GM19351 (cell line): Measurements from ENCODE around the gene RCOR1.
"Not testable (repeated sequence)": the region's sequence is repeated elsewhere in the genome, so short reads cannot be mapped to it uniquely, and the experiment has no call there.

Experiments
- ATAC-seq: cut with Tn5 transposase; IDR thresholded peaks from one replicate; pipeline ENCODE4 v1.9.1; 2021; ENCODE audit warnings: mild to moderate bottlenecking, moderate library complexity; ENCODE audit not compliant: unreplicated experiment

Gene RCOR1

DNA sequence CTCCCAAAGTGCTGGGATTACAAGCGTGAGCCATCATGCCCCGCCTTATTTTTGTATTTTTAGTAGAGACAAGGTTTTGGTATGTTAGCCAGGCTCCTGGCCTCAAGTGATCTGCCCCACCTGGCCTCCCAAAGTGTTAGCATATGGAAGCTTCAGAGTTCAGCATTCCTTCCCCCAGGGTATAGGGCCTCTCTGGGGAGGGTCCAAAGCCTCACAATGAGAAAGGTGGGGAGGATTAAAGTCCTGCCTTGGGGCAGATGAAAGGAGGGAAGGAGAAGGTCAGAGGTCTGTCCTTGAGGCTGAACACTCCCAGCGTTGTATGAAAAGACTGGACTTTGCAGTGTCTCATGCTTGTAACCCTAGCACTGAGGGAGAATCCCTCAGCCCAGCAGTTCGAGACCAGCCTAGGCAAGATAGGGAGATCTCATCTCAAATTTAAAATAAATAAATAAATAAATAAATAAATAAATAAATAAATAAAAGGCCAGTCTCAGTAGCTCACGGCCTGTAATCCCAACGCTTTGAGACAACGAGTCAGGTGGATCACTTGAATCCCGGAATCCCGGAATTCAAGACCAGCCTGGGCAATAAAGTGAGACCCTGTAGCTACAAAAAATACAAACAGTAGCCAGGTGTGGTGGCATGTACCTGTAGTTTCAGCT is 22.0 kb upstream of the RCOR1 start:
- ATAC-seq, result no peak

DNA sequence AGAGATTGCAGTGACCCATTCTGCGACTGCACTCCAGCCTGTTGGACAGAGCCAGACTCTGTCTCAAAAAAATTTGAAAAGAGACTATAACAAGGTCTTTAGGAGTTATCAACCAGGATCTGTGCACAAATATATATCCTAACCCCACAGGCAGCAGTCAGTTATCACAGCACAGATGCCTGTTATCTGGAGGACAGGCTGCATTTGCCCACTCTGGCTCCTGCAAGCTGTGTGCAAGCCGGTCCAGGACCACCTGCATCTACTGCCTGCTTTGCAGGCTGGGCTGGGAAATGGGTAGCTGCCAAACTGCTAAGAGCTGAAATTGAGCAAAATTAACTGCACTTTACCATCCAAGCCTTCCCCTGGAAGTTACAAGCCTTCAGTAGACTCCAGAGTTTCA is 21.4 kb upstream of the RCOR1 start:
- ATAC-seq, result no peak

DNA sequence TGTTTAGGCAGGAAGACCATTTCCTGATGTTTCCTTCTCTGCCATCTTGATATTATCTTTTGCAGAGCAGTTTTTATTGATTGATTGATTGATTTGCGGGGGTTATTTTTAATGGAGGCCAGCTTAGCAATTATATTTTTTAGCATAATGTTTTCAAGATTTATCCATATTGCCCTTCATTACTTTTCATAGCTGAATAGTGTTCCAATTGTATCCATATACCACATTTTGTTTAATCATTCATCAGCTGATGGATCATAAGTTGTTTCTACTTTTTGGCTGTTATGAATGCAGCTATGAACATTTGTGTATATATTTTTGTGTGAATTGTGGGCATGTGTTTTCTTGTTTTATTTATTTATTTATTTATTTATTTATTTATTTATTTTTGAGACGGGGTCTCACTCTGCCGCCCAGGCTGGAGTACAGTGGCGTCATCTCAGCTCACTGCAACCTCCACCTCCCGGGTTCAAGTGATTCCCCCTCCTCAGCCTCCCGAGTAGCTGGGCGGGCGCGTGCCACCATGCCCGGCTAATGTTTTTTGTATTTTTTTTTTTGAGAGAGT is 20.9 kb upstream of the RCOR1 start:
- no peak for ATAC-seq

DNA sequence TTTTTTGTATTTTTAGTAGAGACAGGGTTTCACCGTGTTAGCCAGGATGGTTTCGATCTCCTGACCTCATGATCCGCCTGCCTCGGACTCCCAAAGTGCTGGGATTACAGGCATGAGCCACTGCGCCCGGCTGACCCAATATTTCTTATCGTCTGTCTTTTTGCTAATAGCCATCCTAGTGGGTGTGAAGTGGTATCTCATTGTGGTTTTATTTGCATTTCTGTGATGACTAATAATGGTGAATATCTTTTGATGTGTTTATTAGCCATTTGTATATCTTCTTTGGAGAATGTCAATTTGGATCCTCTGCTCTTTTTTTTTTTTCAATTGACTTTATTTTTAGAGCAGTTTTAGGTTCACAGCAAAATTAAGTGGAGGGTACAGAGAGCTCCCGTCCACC is 19.3 kb upstream of the RCOR1 start:
- not testable (repeated sequence) for ATAC-seq

DNA sequence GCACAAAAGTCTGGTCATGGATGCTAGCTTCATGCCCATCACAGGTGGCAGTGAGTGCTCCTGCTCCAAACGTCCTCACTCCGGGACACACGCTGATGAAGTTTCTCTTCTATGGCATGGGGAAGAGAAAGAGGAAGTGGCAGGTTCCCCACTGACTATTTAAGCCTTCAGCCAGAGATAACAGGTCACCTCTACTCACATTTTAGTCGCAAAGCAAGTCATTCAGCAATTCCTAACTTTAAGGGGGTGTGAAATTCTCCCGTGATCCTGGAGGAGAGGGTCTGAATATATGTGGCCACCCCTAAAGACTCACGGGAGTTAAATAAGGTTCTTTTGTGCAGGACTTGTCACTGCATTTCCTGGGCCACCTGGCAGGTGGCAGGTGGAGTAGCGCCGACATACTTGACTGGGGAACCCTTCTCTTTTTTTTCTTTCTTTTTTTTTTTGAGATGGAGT is 18.8 kb upstream of the RCOR1 start:
- no peak for ATAC-seq

DNA sequence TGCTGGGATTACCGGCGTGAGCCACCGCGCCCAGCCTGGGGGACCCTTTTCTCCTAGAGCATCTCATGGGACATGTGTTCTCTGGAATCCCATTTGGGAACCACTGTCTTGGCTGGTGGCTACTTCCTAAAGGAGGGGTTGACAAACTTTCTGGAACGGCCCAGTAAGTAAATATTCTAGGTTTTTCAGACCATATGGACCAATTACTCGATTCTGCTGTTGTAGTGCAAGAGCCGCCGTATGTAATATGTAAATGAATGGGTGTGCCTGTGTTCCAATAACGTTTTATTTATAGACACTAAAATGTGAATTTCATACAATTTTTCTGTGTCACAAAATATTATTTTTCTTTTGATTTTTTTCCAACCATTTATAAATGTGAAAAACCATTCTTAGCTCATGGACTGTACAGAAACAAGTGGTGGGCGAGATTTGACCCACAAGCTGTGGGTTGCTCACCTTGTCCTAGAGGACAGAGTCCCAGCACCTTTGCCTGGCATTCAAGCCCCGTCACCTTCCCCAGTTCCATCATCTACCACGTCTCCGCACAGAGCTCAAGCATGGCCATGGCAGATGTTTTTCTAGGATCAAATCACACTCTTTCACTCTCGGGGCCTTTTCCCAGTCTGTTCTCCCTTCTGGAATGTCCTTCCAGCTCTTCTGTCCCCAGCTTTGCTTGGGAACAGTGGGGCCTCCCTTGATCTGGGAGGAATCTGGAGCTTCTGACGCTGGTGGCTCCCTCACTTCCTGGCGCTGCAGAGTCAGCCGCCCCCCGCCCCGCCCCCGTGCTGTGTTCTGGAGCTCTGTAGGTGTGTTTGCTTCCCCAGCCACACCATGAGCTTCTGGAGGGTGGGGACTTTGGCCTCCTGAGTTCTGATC is 17.9 kb upstream of the RCOR1 start:
- no peak for ATAC-seq

DNA sequence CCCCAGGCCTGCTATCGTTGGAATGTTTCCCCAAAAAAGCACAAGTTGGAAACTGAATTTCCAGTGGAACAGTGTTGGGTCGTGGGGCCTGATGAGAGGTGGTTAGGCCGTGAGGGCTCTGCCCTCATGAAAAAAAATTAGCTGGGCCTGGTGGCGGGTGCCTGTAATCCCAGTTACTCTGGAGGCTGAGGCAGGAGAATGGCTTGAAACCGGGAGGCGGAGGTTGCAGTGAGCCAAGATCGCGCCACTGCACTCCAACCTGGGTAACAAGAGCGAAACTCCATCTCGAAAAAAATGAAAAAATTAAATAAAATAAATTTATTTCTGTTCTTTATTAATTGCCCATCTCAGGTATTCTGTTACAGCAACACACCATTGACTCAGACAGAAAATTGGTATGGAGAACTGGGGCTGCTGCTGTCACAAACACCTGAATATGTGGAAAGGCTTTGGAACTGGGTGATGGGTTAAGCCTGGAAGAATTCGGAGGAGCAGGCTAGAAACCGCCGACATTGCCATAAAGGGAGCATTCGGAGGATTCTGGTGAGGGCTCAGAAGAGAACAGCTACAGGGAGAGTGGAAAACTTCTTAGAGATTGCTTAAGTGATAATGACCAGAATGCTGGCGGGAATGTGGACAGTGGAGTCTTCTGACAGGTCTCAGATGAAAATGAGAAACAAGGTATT is 17.1 kb upstream of the RCOR1 start:
- ATAC-seq, result no peak

DNA sequence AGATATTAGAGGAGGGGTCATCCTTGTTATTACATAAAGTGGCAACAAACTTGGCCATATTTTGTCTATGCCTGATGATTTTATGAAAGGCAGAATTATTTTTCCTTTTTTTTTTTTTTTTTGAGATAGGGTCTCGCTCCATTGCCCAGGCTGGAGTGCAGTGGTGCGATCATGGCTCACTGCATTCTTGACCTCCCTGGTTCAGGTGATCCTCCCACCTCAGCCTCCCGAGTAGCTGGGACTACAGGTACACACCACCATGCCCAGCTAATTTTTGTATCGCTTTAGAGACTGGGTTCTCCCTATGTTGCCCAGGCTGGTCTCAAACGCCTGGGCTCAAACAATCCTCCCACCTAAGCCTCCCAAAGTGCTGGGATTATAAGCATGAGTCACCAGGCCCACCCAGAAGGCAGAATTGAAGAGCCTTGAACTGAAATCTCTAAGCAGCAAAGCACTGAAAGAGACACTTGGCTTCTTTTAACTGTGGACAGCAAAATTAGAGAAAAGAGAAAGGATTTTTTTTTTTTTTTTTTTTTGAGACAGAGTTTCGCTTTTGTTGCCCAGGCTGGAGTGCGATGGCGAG is 16.5 kb upstream of the RCOR1 start:
- not testable (repeated sequence) for ATAC-seq

DNA sequence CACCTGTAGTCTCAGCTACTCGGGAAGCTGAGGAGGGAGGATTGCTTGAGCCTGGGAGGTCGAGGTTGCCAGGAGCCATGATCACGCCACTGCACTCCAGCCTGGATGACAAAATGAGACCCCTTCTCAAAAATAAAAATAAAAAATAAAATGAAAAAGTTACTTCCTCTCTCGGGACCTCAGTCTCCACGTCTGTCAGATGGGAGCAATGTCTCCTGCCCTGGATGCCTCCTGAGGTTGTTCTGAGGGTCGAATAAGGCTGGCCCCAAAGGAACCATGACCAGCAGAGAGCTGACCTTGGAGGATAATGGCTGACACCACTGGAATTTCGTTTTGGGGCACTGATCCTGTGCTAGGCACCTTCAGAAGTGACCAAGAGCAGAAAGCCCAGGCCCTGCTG is 13.6 kb upstream of the RCOR1 start:
- ATAC-seq, result no peak

DNA sequence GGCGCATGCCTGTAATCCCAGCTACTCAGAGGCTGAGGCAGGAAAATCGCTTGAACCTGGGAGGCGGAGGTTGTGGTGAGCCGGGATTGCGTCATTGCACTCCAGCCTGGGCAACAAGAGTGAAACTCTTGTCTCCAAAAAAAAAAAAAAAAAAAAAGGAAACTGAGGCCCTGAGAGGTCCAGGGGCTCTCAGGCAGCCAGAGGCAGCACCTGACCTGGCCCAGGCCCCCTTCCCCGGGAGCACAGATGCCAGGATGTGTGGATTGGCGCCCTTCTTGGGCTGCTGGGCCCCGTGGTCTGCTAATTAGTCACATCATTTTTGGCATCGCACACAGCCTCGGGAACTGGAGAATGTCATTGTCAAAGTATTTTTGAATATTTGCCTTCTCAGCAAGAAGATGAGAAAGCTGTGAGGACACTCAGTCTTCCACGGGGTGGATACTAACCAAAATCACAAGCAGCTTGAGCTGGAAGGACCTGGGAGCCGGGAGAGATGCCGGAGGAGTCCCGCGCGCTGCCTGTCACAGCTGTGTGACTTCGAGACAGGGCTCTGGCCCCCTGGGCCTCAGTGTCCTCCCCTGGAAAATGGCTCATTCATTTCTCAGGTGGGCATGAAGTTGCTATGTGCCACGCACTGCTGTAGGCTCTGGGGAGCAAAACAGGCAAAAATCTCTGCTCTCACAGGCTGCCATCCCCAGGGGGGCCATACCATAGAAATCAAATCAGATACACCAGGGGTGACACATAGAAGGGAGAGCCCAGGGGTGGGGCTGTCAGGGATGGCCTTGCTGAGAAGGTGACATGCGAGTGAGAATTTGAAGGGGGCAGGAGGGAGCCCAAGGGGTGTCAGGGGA is 12.5 kb upstream of the RCOR1 start:
- no peak for ATAC-seq

DNA sequence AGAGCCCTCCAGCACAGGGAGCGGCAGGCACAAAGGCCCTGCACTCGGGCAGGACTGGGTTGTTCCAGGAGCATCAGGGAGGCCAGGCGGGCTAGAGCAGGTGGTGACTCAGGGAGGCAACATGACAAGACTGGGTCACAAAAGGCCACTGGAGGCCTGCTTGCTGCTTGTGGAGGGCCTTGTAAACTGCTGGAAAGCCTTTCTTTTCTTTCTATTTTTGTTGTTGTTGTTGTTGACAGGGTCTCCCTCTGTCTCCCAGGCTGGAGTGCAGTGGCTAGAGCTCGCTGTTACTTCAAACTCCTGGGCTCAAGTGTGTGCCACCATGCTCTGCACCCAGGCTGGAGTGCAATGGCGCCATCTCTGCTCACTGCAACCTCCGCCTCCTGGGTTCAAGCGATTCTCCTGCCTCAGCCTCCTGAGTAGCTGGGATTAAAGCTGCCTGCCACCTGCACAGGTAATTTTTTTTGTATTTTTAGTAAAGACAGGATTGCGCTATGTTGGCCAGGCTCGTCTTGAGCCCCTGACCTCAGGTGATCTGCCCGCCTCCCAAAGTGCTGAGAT is 11.8 kb upstream of the RCOR1 start:
- ATAC-seq, result no peak

DNA sequence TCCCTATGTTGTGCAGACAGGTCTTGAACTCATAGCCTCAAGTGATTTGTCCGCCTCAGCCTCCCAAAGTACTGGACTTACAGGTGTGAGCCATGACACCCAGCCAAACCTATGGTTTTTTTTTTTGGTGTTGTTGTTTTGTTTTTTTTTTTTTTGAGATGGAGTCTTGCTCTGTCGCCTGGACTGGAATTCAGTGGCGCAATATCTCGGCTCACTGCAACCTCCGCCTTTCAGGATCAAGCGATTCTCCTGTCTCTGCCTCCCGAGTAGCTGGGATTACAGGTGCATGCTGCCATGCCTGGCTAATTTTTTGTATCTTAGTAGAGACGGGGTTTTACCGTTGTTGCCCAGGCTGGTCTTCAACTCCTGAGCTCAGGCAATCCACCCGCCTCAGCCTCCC is 11.3 kb upstream of the RCOR1 start:
- ATAC-seq, result no peak

DNA sequence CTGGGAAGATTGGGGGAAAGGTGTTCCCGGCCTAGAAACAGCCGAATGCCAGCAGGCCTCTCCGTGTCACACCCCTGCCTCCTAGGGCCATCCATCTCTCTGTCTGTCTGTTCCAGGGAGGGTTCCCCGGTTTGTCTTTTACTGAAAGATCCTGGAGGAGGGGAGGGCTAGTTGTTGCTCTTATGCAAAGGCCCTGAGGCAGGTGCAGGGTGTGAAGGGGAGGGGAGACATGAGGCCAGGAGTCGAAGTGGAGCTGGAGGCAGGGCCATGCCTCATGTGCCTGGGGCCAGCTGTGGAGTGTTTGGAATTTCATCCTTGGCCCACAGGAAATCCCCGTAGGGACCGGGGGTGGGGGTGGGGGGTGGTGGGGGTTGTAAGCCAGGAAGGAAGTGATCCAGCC is 8.7 kb upstream of the RCOR1 start:
- ATAC-seq, result no peak

DNA sequence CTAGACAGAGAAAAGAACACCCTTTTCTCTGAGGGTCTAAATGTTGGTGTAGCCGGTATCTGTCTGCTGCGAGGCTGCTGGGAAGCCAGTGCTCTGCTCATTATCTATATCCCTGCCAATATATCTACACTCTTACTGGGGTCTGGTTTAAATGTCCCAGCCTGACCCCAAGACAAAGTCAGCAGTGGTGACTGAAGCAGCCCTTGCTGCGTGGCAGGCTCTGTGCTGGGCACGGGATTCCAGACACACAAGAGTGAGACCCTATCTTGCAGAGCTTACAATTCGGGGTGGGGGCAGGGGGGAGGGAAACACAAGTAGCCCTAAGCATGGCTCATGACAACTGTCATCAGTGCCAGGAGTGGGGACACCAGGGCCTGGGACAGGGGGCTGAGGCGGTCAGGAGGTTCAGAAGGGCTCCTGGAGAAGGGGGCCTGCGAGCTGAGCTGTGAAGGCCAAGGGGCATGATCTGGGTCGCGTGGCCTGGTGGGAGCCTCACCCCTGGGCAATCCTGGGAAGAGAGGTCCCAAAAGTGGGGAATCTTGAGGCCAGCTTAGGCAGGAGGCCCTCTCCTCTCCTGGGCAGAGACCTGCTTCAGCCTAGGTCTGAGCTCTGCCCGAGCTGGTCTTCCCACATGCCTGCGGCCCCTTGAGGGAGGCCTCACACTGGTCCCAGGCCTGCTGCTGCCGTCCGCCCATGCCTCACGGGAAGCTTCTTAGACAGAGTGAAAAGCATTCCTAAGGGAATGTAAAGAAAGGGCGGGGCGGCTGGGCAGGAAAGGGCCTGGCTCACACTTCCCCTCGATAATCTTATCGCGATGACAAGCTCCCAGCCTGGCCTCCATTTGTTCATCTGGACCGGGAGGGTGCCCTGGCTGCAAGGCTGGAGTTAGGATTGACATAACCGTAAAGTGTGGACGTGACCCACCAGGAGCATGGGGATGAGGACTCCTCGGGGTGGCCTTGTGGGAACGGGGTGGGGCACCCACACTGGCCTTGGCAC is 7.3 kb upstream of the RCOR1 start:
- no peak for ATAC-seq

DNA sequence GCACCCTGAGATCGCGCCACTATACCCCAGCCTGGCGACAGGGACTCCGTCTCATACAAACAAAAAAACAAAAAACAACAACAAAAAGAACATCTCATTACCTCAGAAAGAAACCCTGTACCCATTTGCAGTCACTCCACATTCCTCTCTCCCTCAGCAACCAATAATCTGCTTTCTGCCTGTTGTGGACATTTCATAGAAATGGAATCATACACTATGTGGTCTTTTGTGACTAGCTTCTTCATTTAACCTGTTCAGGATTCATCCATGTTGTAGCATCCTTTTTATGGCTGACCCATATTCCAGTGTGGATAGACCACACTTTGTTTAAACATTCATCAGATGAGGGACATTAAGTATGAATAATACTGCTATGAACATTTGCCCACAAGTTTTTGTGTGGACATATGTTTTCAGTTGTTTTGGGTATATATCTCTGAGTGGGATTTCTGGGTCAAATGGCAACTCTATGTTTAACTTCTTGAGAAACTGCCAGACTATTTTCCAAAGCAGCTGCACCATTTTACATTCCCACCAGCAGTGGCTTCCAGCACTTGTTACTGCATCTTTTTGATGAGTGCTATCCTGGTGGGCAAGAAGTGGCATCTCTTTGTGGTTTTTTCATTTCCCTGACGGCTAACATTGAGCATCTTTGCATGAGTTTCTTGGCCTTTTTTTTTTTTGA is 5.9 kb upstream of the RCOR1 start:
- ATAC-seq, result no peak

DNA sequence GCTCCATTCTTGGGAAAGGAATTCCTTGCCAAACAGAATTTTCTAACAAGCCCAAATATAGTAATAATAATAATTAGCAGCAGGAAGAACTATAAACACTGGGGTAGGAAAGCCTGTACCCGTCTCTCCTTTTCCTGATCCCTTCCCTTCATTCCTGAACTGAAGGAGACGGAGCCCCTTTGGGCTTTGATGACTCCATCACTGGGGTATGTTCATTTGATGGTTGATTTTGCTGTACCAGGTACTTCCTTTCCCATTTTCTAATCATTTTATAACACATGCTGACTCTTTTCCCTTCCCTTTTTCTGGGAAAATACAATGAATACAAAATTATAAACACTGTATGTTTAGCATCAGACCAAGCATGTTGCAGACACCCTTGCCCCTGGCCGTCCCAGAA is 3.6 kb upstream of the RCOR1 start:
- no peak for ATAC-seq

DNA sequence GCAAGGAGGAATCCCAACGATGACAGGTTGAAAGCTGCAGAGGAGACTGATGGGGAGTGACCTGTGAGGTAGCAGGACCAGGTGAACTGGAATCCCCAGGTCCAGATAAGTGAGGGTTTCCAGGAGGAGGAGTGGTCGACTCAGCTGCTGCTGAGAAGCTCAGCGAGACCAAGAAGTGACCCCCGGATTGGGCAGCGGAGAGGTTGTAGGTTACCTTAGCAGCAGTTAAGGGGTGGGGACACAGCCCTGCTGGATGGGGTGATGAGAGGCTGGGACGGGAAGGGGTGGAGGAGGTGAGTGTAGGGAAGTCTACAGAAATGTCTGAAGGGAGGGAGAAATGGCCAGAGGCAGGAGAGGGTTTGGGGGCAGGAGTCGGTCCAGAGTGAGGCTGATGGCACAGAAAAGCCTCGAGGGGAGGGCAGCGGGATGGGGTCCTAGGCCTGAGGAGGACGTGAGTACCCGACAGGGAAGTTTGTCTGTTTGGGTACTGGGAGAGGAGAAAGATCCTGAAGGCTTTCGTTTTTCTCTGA is 2.6 kb upstream of the RCOR1 start:
- no peak for ATAC-seq

DNA sequence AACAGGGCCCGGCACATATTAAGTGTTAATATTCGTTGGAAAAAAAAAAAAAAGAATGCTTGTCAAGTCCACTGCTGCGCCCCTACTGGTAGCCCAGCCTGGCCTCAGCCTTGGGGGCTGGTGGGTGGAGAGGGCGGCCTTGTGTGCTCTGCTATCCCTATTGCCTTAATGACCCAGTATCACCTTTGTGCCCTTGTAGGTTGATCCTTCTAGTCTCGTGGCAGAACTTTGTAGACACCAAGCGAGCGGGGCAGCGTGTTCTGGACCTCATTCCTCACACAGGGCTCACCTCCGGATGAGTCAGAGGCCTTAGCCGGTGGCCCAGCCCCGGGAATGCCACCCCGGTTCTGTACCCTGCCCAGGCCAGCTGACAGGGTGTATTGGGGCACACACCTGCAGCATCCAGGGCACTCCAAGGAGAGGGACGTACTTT is 1.8 kb upstream of the RCOR1 start:
- no peak for ATAC-seq
